ENCODE measurements around the gene CCND2. TPM values are rescaled to one million over a fixed set of nuclear protein-coding genes. Genes with fewer than 3 reads are reported as not detected.

CCND2 gene
- total RNA-seq, 4 donors from 2014 or later, result 46.4 to 88.8 (median 55.5) TPM

DNA sequence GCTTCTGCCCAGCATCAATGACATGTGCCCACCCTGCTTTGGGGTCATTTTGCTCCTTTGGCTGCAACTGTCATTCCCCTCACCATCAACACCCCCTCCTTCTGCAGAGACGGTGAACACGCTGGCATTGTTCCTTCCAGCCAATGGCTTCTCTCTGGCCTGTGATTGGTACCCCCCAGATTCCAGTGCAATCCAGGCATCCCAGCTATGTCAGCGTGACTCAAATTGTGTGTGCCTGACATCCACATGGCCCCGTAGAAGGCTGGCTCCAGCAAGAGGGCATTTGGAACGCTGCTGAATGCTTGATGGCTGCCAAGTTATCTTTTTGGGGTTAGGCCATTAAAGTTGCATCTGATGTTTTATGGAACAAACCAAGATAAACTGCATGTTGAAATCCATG is 21.0 kb upstream of the CCND2 start:
- Histone ChIP-seq H3K9me3 (no peaks in the 10 kb centered on the region), H3K36me3 (no peaks in the 10 kb centered on the region), H3K4me1 (no peaks in the 10 kb centered on the region), H3K27ac (no peak overlapping the region), H3K4me3 (no peak overlapping the region), H3K27me3 (peaks cover 22% of the 10 kb centered on the region)
- 49% methylated on average over 5 of the region's 5 CpGs for WGBS
- TF ChIP-seq POLR2A (IDR thresholded peaks at IDR 0.05) (no peak), POLR2AphosphoS5 (IDR thresholded peaks at IDR 0.05) (no peak), EP300 (IDR thresholded peaks at IDR 0.05) (no peak)
- TF ChIP-seq, protein P1, sequence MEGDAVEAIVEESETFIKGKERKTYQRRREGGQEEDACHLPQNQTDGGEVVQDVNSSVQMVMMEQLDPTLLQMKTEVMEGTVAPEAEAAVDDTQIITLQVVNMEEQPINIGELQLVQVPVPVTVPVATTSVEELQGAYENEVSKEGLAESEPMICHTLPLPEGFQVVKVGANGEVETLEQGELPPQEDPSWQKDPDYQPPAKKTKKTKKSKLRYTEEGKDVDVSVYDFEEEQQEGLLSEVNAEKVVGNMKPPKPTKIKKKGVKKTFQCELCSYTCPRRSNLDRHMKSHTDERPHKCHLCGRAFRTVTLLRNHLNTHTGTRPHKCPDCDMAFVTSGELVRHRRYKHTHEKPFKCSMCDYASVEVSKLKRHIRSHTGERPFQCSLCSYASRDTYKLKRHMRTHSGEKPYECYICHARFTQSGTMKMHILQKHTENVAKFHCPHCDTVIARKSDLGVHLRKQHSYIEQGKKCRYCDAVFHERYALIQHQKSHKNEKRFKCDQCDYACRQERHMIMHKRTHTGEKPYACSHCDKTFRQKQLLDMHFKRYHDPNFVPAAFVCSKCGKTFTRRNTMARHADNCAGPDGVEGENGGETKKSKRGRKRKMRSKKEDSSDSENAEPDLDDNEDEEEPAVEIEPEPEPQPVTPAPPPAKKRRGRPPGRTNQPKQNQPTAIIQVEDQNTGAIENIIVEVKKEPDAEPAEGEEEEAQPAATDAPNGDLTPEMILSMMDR (IDR thresholded peaks at IDR 0.05), result no peak
- DNase-seq (ENCODE audit: low spot score in 2 of 2), result no peak

GRCh38 chr12:4256043-4256826 is 17.3 kb upstream of the CCND2 start:
- no peak overlapping the region for H3K27ac ChIP-seq
- no peak overlapping the region for H3K4me3 ChIP-seq
- 81% methylated on average over 2 of the region's 2 CpGs for WGBS
- no peaks in the 10 kb centered on the region for H3K4me1 ChIP-seq
- H3K27me3 ChIP-seq, result peaks cover 11% of the 10 kb centered on the region
- TF ChIP-seq, protein P1 (IDR thresholded peaks at IDR 0.05), result no peak
- TF ChIP-seq EP300 (IDR thresholded peaks at IDR 0.05), result no peak
- TF ChIP-seq POLR2A (IDR thresholded peaks at IDR 0.05), result no peak
- TF ChIP-seq POLR2AphosphoS5 (IDR thresholded peaks at IDR 0.05), result no peak
- no peak for DNase-seq (ENCODE audit: low spot score in 2 of 2)
- H3K9me3 ChIP-seq, result no peaks in the 10 kb centered on the region
- H3K36me3 ChIP-seq, result no peaks in the 10 kb centered on the region

- H3K4me3 ChIP-seq, result no peak overlapping the region
- no peaks in the 10 kb centered on the region for H3K9me3 ChIP-seq
- no peak for DNase-seq (ENCODE audit: low spot score in 2 of 2)
- no peak for TF ChIP-seq POLR2AphosphoS5 (IDR thresholded peaks at IDR 0.05)
- TF ChIP-seq EP300 (IDR thresholded peaks at IDR 0.05), result no peak
- TF ChIP-seq POLR2A (IDR thresholded peaks at IDR 0.05), result no peak
- TF ChIP-seq, protein P1 (IDR thresholded peaks at IDR 0.05), result no peak
- no peaks in the 10 kb centered on the region for H3K4me1 ChIP-seq
- H3K36me3 ChIP-seq, result no peaks in the 10 kb centered on the region
- H3K27me3 ChIP-seq, result peaks cover 10% of the 10 kb centered on the region
- no peak overlapping the region for H3K27ac ChIP-seq
Measured at GRCh38 chr12:4257442-4257841, 16.1 kb upstream of the CCND2 start.

DNA sequence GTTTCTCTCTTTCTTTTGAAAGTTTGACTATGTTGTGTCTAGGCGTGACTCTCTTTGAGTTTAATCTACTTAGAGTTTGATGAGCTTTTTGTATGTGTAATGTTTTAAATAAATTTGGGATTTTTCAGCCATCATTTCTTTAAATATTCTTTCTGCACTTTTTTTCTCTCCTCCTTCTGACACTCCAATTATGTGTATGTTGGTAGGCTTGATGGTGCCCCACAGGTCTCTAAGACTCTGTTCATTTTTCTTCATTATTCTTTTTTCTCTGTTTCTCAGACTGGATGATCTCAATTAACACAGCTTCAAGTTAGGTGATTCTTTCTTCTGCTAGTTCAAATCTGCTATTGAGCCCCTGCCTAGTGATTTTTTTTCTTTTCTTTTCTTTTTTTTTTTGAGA is 14.5 kb upstream of the CCND2 start:
- Histone ChIP-seq H3K27me3 (peaks cover 5% of the 10 kb centered on the region), H3K4me1 (no peaks in the 10 kb centered on the region), H3K27ac (no peak overlapping the region), H3K36me3 (no peaks in the 10 kb centered on the region), H3K4me3 (no peak overlapping the region), H3K9me3 (no peaks in the 10 kb centered on the region)
- TF ChIP-seq, protein P1 (IDR thresholded peaks at IDR 0.05), result no peak
- TF ChIP-seq POLR2AphosphoS5 (IDR thresholded peaks at IDR 0.05) (no peak), EP300 (IDR thresholded peaks at IDR 0.05) (no peak), POLR2A (IDR thresholded peaks at IDR 0.05) (no peak)
- WGBS, result 88% methylated on average over 1 of the region's 1 CpG
- no peak for DNase-seq (ENCODE audit: low spot score in 2 of 2)

- H3K4me3 ChIP-seq, result no peak overlapping the region
- H3K4me1 ChIP-seq, result no peaks in the 10 kb centered on the region
- no peak for TF ChIP-seq POLR2A (IDR thresholded peaks at IDR 0.05)
- TF ChIP-seq, protein P1 (IDR thresholded peaks at IDR 0.05), result no peak
- no peak for TF ChIP-seq EP300 (IDR thresholded peaks at IDR 0.05)
- H3K27me3 ChIP-seq, result peaks cover 21% of the 10 kb centered on the region
- no peak overlapping the region for H3K27ac ChIP-seq
- no peak for DNase-seq (ENCODE audit: low spot score in 2 of 2)
- H3K9me3 ChIP-seq, result no peaks in the 10 kb centered on the region
- H3K36me3 ChIP-seq, result no peaks in the 10 kb centered on the region
Measured at GRCh38 chr12:4261655-4262054, 11.9 kb upstream of the CCND2 start.
